Activated CD4-positive, alpha-beta memory T cell treated with anti-CD3 and anti-CD28 coated beads for 36 hours (primary cell): ENCODE results near the gene TLR5. TPM values are rescaled to one million over a fixed set of nuclear protein-coding genes. Genes with fewer than 3 reads are reported as not detected.

ENCODE experiments used
- CTCF ChIA-PET: fragments of 350-600 bp; sonication (Branson Sonifier 250); formaldehyde crosslinking; loops from one replicate; lab custom pipeline; 2021; ENCODE audit warnings: antibody characterized with exemption, inconsistent platforms; lab: Charles Lee
- POLR2A ChIA-PET: fragments of 350-600 bp; sonication (Branson Sonifier 250); formaldehyde crosslinking; loops from one replicate; lab custom pipeline; 2021; ENCODE audit warnings: antibody characterized with exemption; lab: Charles Lee
- DNase-seq: peaks from one replicate; pipeline ENCODE4 v3.0.0-alpha.2; 2020
- H3K27ac Mint-ChIP-seq: one replicate; pipeline ENCODE4 v1.8.0; 2021; ENCODE audit warnings: mixed read lengths
- H3K27me3 Mint-ChIP-seq: one replicate; pipeline ENCODE4 v1.8.0; 2021; ENCODE audit warnings: mixed read lengths
- H3K36me3 Mint-ChIP-seq: one replicate; pipeline ENCODE4 v1.8.0; 2021; ENCODE audit warnings: mixed read lengths
- H3K4me1 Mint-ChIP-seq: one replicate; pipeline ENCODE4 v1.8.0; 2021; ENCODE audit warnings: low read depth, mixed read lengths
- H3K4me3 Mint-ChIP-seq: one replicate; pipeline ENCODE4 v1.8.0; 2021; ENCODE audit warnings: mild to moderate bottlenecking, mixed read lengths
- H3K9me3 Mint-ChIP-seq: one replicate; pipeline ENCODE4 v1.8.0; 2021; ENCODE audit warnings: mixed read lengths
- intact Hi-C: fragments of 100-400 bp; cut with micrococcal nuclease; formaldehyde crosslinking; loops from one replicate; pipeline ENCODE4 v1.15.1; 2023
- total RNA-seq, 2 experiments: library from RNA; stranded (reverse); gene quantifications; one replicate each; pipeline ENCODE4 v1.2.3, GENCODE V29; 2021

Gene TLR5
- total RNA-seq, 2 experiments from 2014 or later: 0.29 to 0.48 TPM

DNA sequence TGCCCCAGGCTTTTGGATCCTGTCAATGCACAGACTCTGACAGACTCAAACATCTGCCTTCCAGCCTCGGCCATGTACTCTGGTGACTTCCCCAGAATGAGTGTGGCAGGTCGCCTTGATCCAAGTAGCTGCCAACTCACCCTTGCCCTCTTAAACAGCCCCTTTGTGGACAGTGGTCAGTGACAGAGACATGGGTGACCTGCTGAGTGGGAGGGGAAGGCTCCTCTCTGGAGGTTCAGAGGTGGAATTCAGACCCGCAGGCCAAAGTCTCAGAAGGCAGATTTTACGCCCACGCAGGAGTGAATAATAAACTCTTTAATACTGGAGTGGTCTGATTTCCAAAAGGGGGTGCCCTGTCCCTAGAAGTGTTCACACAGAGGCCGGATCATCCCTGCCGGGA lies 63.5 kb downstream of the TLR5 start:
- no peaks in the 10 kb centered on the region for H3K4me1 Mint-ChIP-seq
- no peak overlapping the region for H3K4me3 Mint-ChIP-seq
- H3K27ac Mint-ChIP-seq: no peak overlapping the region
- ChIA-PET CTCF (interaction anchor here (1.6 kb wide), 1 partner anchor 11 kb away, joined by 13 read pairs; no protein-coding TSS in a partner anchor), POLR2A (no interaction called here)
- no peak for DNase-seq
- intact Hi-C loops: no loop called here
- peaks cover 7% of the 10 kb centered on the region for H3K27me3 Mint-ChIP-seq
- no peaks in the 10 kb centered on the region for H3K36me3 Mint-ChIP-seq
- no peaks in the 10 kb centered on the region for H3K9me3 Mint-ChIP-seq

- intact Hi-C loops: no loop called here
- ChIA-PET CTCF (interaction anchor here (0.6 to 1.4 kb wide), 3 partner anchors 11 to 46 kb away, joined by 3 to 5 read pairs (median 3); no protein-coding TSS in a partner anchor), POLR2A (no interaction called here)
- H3K9me3 Mint-ChIP-seq: no peaks in the 10 kb centered on the region
- H3K27me3 Mint-ChIP-seq: peaks cover 14% of the 10 kb centered on the region
- no peak overlapping the region for H3K4me3 Mint-ChIP-seq
- no peaks in the 10 kb centered on the region for H3K4me1 Mint-ChIP-seq
- DNase-seq: no peak
- no peak overlapping the region for H3K27ac Mint-ChIP-seq
- no peaks in the 10 kb centered on the region for H3K36me3 Mint-ChIP-seq
Observed at GRCh38 chr1:223077247-223077833, 65.7 kb downstream of the TLR5 start.

- DNase-seq: no peak
- Mint-ChIP-seq H3K4me3 (no peak overlapping the region), H3K9me3 (no peaks in the 10 kb centered on the region), H3K27ac (no peak overlapping the region), H3K36me3 (no peaks in the 10 kb centered on the region), H3K27me3 (peaks cover 15% of the 10 kb centered on the region), H3K4me1 (no peaks in the 10 kb centered on the region)
- intact Hi-C loops: no loop called here
- POLR2A ChIA-PET: no interaction called here
- CTCF ChIA-PET: interaction anchor here (1.4 kb wide), 1 partner anchor 47 kb away, joined by 5 read pairs; no protein-coding TSS in a partner anchor
Observed at GRCh38 chr1:223076362-223076761, 66.7 kb downstream of the TLR5 start.

GRCh38 chr1:223075834-223076233 lies 67.2 kb downstream of the TLR5 start:
- H3K4me1 Mint-ChIP-seq: no peaks in the 10 kb centered on the region
- intact Hi-C loops: no loop called here
- POLR2A ChIA-PET: no interaction called here
- H3K9me3 Mint-ChIP-seq: no peaks in the 10 kb centered on the region
- CTCF ChIA-PET: interaction anchor here (0.6 to 1.4 kb wide), 2 partner anchors 48 to 154 kb away, joined by 4 to 5 read pairs; no protein-coding TSS in a partner anchor
- H3K27ac Mint-ChIP-seq: no peak overlapping the region
- no peak overlapping the region for H3K4me3 Mint-ChIP-seq
- H3K27me3 Mint-ChIP-seq: peaks cover 15% of the 10 kb centered on the region
- no peaks in the 10 kb centered on the region for H3K36me3 Mint-ChIP-seq
- DNase-seq: no peak

GRCh38 chr1:223074445-223075300 lies 68.4 kb downstream of the TLR5 start:
- ChIA-PET POLR2A (no interaction called here), CTCF (interaction anchor here (0.5 to 0.7 kb wide), 2 partner anchors 15 to 397 kb away, joined by 3 to 4 read pairs; no protein-coding TSS in a partner anchor)
- H3K4me3 Mint-ChIP-seq: no peak overlapping the region
- no peak overlapping the region for H3K27ac Mint-ChIP-seq
- DNase-seq: no peak
- H3K27me3 Mint-ChIP-seq: peaks cover 15% of the 10 kb centered on the region
- H3K4me1 Mint-ChIP-seq: no peaks in the 10 kb centered on the region
- H3K36me3 Mint-ChIP-seq: no peaks in the 10 kb centered on the region
- intact Hi-C loops: no loop called here
- no peaks in the 10 kb centered on the region for H3K9me3 Mint-ChIP-seq

GRCh38 chr1:223068900-223069665 lies 74.0 kb downstream of the TLR5 start:
- H3K4me3 Mint-ChIP-seq: no peak overlapping the region

DNA sequence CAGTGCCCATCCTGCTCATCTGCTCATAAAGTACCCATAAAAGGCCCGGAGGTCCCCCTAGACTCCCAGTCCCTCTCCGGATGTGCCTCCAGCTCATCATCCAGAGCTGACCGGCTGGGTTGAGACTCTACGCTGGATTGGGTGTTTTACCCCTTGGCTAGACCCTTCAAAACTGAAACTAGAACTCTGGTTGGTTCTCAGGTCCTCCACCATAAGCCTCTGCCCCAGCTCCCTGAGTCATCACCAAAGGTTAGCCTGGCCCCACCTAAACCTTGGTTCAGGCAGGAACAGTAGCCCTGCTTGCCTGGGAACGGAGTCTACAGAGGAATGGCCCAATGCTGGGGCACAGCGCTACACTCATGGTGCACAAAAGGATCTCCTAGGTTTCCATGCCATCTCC lies 75.1 kb downstream of the TLR5 start:
- H3K4me3 Mint-ChIP-seq: no peak overlapping the region
- CTCF ChIA-PET: interaction anchor here (0.8 kb wide), 1 partner anchor 22 kb away, joined by 4 read pairs; no protein-coding TSS in a partner anchor
- POLR2A ChIA-PET: no interaction called here

More at GRCh38 chr1:223068900-223069665, 74.0 kb downstream of the TLR5 start:
- no peaks in the 10 kb centered on the region for H3K9me3 Mint-ChIP-seq
- ChIA-PET POLR2A (no interaction called here), CTCF (interaction anchor here (0.6 to 0.8 kb wide), 2 partner anchors 17 to 21 kb away, joined by 3 to 4 read pairs; no protein-coding TSS in a partner anchor)
- intact Hi-C loops: no loop called here
- no peaks in the 10 kb centered on the region for H3K4me1 Mint-ChIP-seq
- no peaks in the 10 kb centered on the region for H3K36me3 Mint-ChIP-seq
- H3K27ac Mint-ChIP-seq: no peak overlapping the region
- no peak for DNase-seq
- H3K27me3 Mint-ChIP-seq: peaks cover 13% of the 10 kb centered on the region

DNA sequence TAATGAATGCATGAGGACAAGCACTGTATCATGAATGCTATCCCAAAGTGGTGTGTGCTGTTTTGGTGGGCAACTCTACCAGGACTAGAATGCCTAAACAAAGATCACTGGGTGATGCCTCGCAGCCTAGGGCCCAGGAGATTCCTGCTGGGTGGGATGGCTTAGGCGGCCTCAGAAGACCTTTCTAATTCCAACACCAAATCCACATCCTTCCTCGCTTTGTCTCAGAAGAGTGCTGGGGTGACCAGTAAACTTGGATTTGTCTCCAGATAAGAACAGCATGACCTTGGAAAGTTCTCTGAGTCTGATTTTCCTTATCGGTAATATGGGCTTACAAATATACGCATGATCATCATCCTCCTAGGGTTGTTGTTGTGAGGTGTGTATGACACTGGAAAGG lies 76.6 kb downstream of the TLR5 start:
- no peak overlapping the region for H3K27ac Mint-ChIP-seq
- H3K4me3 Mint-ChIP-seq: no peak overlapping the region
- no peak for DNase-seq
- no peaks in the 10 kb centered on the region for H3K36me3 Mint-ChIP-seq
- H3K27me3 Mint-ChIP-seq: peaks cover 5% of the 10 kb centered on the region
- no peaks in the 10 kb centered on the region for H3K4me1 Mint-ChIP-seq
- ChIA-PET POLR2A (no interaction called here), CTCF (no interaction called here)
- H3K9me3 Mint-ChIP-seq: no peaks in the 10 kb centered on the region
- intact Hi-C loops: no loop called here

More for the DNA sequence above, 75.1 kb downstream of the TLR5 start:
- Mint-ChIP-seq H3K4me1 (no peaks in the 10 kb centered on the region), H3K27ac (no peak overlapping the region), H3K27me3 (peaks cover 9% of the 10 kb centered on the region), H3K9me3 (no peaks in the 10 kb centered on the region), H3K36me3 (no peaks in the 10 kb centered on the region)
- DNase-seq: no peak
- intact Hi-C loops: no loop called here

GRCh38 chr1:223062177-223062576 lies 80.9 kb downstream of the TLR5 start:
- CTCF ChIA-PET: no interaction called here
- intact Hi-C loops: no loop called here
- Mint-ChIP-seq H3K4me1 (no peaks in the 10 kb centered on the region), H3K27me3 (peaks cover 4% of the 10 kb centered on the region), H3K27ac (no peak overlapping the region), H3K4me3 (no peak overlapping the region), H3K36me3 (no peaks in the 10 kb centered on the region), H3K9me3 (no peaks in the 10 kb centered on the region)
- POLR2A ChIA-PET: no interaction called here
- DNase-seq: no peak

DNA sequence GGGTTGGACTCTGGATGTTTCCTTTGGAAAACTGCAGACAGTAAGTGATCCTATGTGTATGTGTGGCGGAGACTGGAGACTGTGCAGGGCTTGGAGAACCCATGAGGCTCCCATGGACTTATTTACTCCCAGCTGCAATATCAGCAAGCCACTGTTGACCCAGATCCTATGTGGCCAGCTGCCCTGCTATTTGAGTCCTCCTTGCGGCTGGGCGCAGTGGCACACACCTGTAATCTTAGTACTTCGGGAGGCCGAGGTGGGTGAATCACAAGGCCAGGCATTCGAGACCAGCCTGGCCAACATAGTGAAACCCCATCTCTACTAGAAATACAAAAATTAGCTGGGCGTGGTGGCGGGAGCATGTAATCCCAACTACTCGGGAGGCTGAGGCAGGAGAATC lies 83.5 kb downstream of the TLR5 start:
- Mint-ChIP-seq H3K9me3 (no peaks in the 10 kb centered on the region), H3K4me1 (no peaks in the 10 kb centered on the region), H3K27ac (no peak overlapping the region), H3K4me3 (no peak overlapping the region), H3K27me3 (peaks cover 2% of the 10 kb centered on the region), H3K36me3 (no peaks in the 10 kb centered on the region)
- DNase-seq: no peak
- intact Hi-C loops: no loop called here
- POLR2A ChIA-PET: no interaction called here
- CTCF ChIA-PET: interaction anchor here (0.6 to 0.7 kb wide), 2 partner anchors 992 to 1620 kb away, joined by 3 read pairs; no protein-coding TSS in a partner anchor
